H1 (cell line): ENCODE results near the gene FAF2. TPM values are rescaled to one million over a fixed set of nuclear protein-coding genes. Genes with fewer than 3 reads are reported as not detected.

ENCODE experiments used
- CTCF ChIA-PET: fragments of 300-600 bp; sonication (Branson Sonifier 250); formaldehyde crosslinking; loops from one replicate; lab custom pipeline; 2021; ENCODE audit not compliant: partially characterized antibody; lab: Charles Lee
- POLR2A ChIA-PET: fragments of 300-600 bp; sonication (Branson Sonifier 250); formaldehyde crosslinking; loops from one replicate; lab custom pipeline; 2021; ENCODE audit warnings: inconsistent platforms; ENCODE audit not compliant: partially characterized antibody; lab: Charles Lee
- DNase-seq, 2 experiments: peaks; one replicate each; pipeline versions ENCODE4 v3.0.0 to v3.0.0-alpha.2; 2010 to 2022; ENCODE audit warnings: low spot score in 2 of 2, low read depth in 1 of 2, mixed read lengths in 1 of 2
- FAIRE-seq: peaks from 2 replicates; lab custom pipeline; 2011; peaks lifted over from hg19 to GRCh38; lab: Jason Lieb, UNC
- H2AFZ ChIP-seq: 2 replicates; pipeline ENCODE4 v1.8.1; 2012; ENCODE audit warnings: low read length, inconsistent platforms
- H2AK5ac ChIP-seq: 2 replicates; pipeline ENCODE4 v1.6.1; 2013; ENCODE audit warnings: low read depth, low read length
- H2BK120ac ChIP-seq: replicated peaks from 2 replicates; pipeline ENCODE3; 2013; ENCODE audit warnings: low read depth, low read length, inconsistent platforms
- H2BK12ac ChIP-seq: 2 replicates; pipeline ENCODE4 v1.6.1; 2013; ENCODE audit warnings: low read depth, low read length
- H2BK15ac ChIP-seq: 2 replicates; pipeline ENCODE4 v1.6.1; 2013; ENCODE audit warnings: low read length
- H2BK20ac ChIP-seq: 2 replicates; pipeline ENCODE4 v1.6.1; 2013; ENCODE audit warnings: low read length
- H2BK5ac ChIP-seq: 2 replicates; pipeline ENCODE4 v1.6.1; 2013; ENCODE audit warnings: low read depth, low read length
- H3K14ac ChIP-seq: 2 replicates; pipeline ENCODE4 v1.6.1; 2013; ENCODE audit warnings: inconsistent platforms; ENCODE audit not compliant: insufficient read length
- H3K18ac ChIP-seq: 2 replicates; pipeline ENCODE4 v1.6.1; 2013; ENCODE audit warnings: low read length; ENCODE audit errors: extremely low read depth
- H3K23ac ChIP-seq: 2 replicates; pipeline ENCODE4 v1.6.1; 2013; ENCODE audit warnings: inconsistent platforms; ENCODE audit not compliant: insufficient read length
- H3K23me2 ChIP-seq: 2 replicates; pipeline ENCODE4 v1.6.1; 2013; ENCODE audit warnings: low read depth, low read length
- H3K27ac ChIP-seq: 2 replicates; pipeline ENCODE4 v1.6.1; 2011; ENCODE audit warnings: low read depth, low read length, inconsistent platforms
- H3K27me3 ChIP-seq, 4 experiments: replicated peaks in 1 of 4; 1 replicate in 1 of 4; 2 replicates in 3 of 4; pipeline versions ENCODE4 v1.6.1 to v1.8.1; 2011 to 2013; ENCODE audit warnings: low read length in 3 of 4, mild to moderate bottlenecking in 3 of 4, inconsistent platforms in 2 of 4, mixed read lengths in 2 of 4, moderate library complexity in 1 of 4; ENCODE audit not compliant: control insufficient read depth in 3 of 4, insufficient read depth in 3 of 4; ENCODE audit errors: extremely low read depth in 1 of 4
- H3K36me3 ChIP-seq, 4 experiments: 2 replicates each; pipeline versions ENCODE4 v1.6.1 to v1.8.1; 2011 to 2013; ENCODE audit warnings: mild to moderate bottlenecking in 4 of 4, low read length in 3 of 4, moderate library complexity in 2 of 4, control low read depth in 1 of 4, inconsistent platforms in 1 of 4; ENCODE audit not compliant: insufficient read depth in 4 of 4, control insufficient read depth in 2 of 4
- H3K4ac ChIP-seq: replicated peaks from 2 replicates; pipeline ENCODE3; 2013; ENCODE audit warnings: low read length, low read depth, mixed read lengths, inconsistent platforms; ENCODE audit not compliant: insufficient read length
- H3K4me1 ChIP-seq, 4 experiments: replicated peaks in 1 of 4; 1 replicate in 1 of 4; 2 replicates in 3 of 4; pipeline versions ENCODE4 v1.6.1 to v1.8.1; 2011 to 2013; ENCODE audit warnings: low read length in 3 of 4, inconsistent platforms in 2 of 4, mixed read lengths in 1 of 4; ENCODE audit not compliant: insufficient read depth in 4 of 4, control insufficient read depth in 3 of 4
- H3K4me2 ChIP-seq, 2 experiments: 2 replicates each; pipeline versions ENCODE4 v1.6.1 to v1.8.1; 2011 to 2013; ENCODE audit warnings: low read depth in 2 of 2, low read length in 2 of 2, control low read depth in 1 of 2, inconsistent platforms in 1 of 2, mild to moderate bottlenecking in 1 of 2; ENCODE audit not compliant: insufficient read depth in 1 of 2
- H3K4me3 ChIP-seq, 4 experiments: fragments of 200-600, 300-600 bp in 1 of 4; sonication (generic), shearing (Covaris generic), sonication (Bioruptor Twin) in 1 of 4; 2 replicates each; pipeline versions ENCODE4 v1.5.1 to v1.8.1; 2011 to 2016; ENCODE audit warnings: low read length in 4 of 4, low read depth in 3 of 4, control low read depth in 2 of 4, inconsistent platforms in 2 of 4, mild to moderate bottlenecking in 2 of 4, mixed read lengths in 1 of 4, moderate library complexity in 1 of 4; ENCODE audit not compliant: insufficient read depth in 2 of 4; ENCODE audit errors: extremely low read depth in 1 of 4
- H3K56ac ChIP-seq: replicated peaks from 2 replicates; pipeline ENCODE3; 2013; ENCODE audit warnings: low read depth, mild to moderate bottlenecking, mixed read lengths, low read length, inconsistent platforms; ENCODE audit not compliant: insufficient read length
- H3K79me1 ChIP-seq: 2 replicates; pipeline ENCODE4 v1.6.1; 2013; ENCODE audit warnings: low read depth, low read length, control low read depth
- H3K79me2 ChIP-seq, 2 experiments: 2 replicates each; pipeline versions ENCODE4 v1.6.1 to v1.8.1; 2012 to 2013; ENCODE audit warnings: low read length in 2 of 2, mild to moderate bottlenecking in 2 of 2, inconsistent platforms in 1 of 2; ENCODE audit not compliant: insufficient read depth in 2 of 2, control insufficient read depth in 1 of 2
- H3K9ac ChIP-seq, 4 experiments: replicated peaks in 1 of 4; 1 replicate in 1 of 4; 2 replicates in 3 of 4; pipeline versions ENCODE4 v1.6.1 to v1.8.1; 2011 to 2013; ENCODE audit warnings: low read depth in 3 of 4, low read length in 3 of 4, control low read depth in 2 of 4, mild to moderate bottlenecking in 2 of 4, moderate library complexity in 2 of 4, inconsistent platforms in 1 of 4; ENCODE audit errors: extremely low read depth in 1 of 4
- H3K9me3 ChIP-seq, 2 experiments: 2 replicates each; pipeline versions ENCODE4 v1.6.1 to v1.8.1; 2012 to 2013; ENCODE audit warnings: mild to moderate bottlenecking in 2 of 2, moderate library complexity in 2 of 2, control low read depth in 1 of 2, inconsistent platforms in 1 of 2, low read depth in 1 of 2, low read length in 1 of 2, mixed read lengths in 1 of 2; ENCODE audit not compliant: insufficient read depth in 2 of 2
- H4K20me1 ChIP-seq, 2 experiments: replicated peaks in 1 of 2; 2 replicates each; pipeline versions ENCODE3 to v1.8.1; 2011 to 2013; ENCODE audit warnings: inconsistent platforms in 2 of 2, low read length in 2 of 2, mild to moderate bottlenecking in 1 of 2; ENCODE audit not compliant: insufficient read depth in 2 of 2, control insufficient read depth in 1 of 2
- H4K5ac ChIP-seq: 2 replicates; pipeline ENCODE4 v1.6.1; 2013; ENCODE audit warnings: low read length, low read depth, mixed read lengths, inconsistent platforms; ENCODE audit not compliant: insufficient read length
- H4K8ac ChIP-seq: 2 replicates; pipeline ENCODE4 v1.8.0; 2013; ENCODE audit warnings: mild to moderate bottlenecking, moderate library complexity, low read length, inconsistent platforms; ENCODE audit not compliant: insufficient read depth; ENCODE audit errors: extremely low read depth
- H4K91ac ChIP-seq: replicated peaks from 2 replicates; pipeline ENCODE3; 2013; ENCODE audit warnings: low read length, mixed read lengths, inconsistent platforms; ENCODE audit not compliant: insufficient read length
- CBX5 ChIP-seq: fragments of 300-800, 300-1000 bp; sonication (generic); IDR thresholded peaks from 2 replicates; pipeline ENCODE4 v1.7.1; 2016; ENCODE audit warnings: antibody characterized with exemption, low read length, low read depth
- CHD1 ChIP-seq: IDR thresholded peaks from 2 replicates; pipeline ENCODE4 v1.6.1; 2012; ENCODE audit warnings: low read depth, low read length, improper control_type of control experiment
- KDM5A ChIP-seq: fragments of 200-600 bp; IDR thresholded peaks from 2 replicates; pipeline ENCODE4 v1.7.1; 2012; ENCODE audit warnings: mild to moderate bottlenecking, low read length, inconsistent platforms, mixed read lengths
- PHF8 ChIP-seq: fragments of 200-600 bp; sonication (generic); conservative IDR thresholded peaks from 2 replicates; pipeline ENCODE4 v1.7.1; 2012; ENCODE audit warnings: low read depth, mild to moderate bottlenecking, inconsistent platforms, low read length, moderate library complexity
- POLR2A ChIP-seq, 2 experiments: IDR thresholded peaks; 1 replicate in 1 of 2; 2 replicates in 1 of 2; pipeline ENCODE4 v1.6.1; 2011; ENCODE audit warnings: low read depth in 2 of 2, low read length in 2 of 2, mild to moderate bottlenecking in 2 of 2; ENCODE audit errors: control extremely low read depth in 1 of 2
- POLR2AphosphoS5 ChIP-seq: IDR thresholded peaks from 2 replicates; pipeline ENCODE4 v1.6.1; 2011; ENCODE audit warnings: low read depth, low read length
- SRF ChIP-seq: IDR thresholded peaks from 2 replicates; pipeline ENCODE4 v1.6.1; 2011; ENCODE audit warnings: mild to moderate bottlenecking, low read depth, low read length, moderate library complexity
- WGBS, 2 experiments: shearing (Covaris generic) in 1 of 2; methylation state at CpG; one replicate each; pipeline versions ENCODE4 v1.1.6 to v1.1.7; 2013 to 2015; ENCODE audit warnings: low lambda C conversion rate in 2 of 2, mixed read lengths in 2 of 2, inconsistent platforms in 1 of 2, low coverage in 1 of 2, missing lambda C conversion rate in 1 of 2; ENCODE audit not compliant: insufficient replicate concordance in 2 of 2, insufficient coverage in 1 of 2, insufficient read length in 1 of 2; ENCODE audit errors: extremely low coverage in 1 of 2, missing lambda C conversion rate in 1 of 2; 5-methylcytosine and 5-hydroxymethylcytosine counted together
- polyA plus RNA-seq, 7 experiments: library from polyadenylated mRNA; depleted of rRNA in 3 of 7; stranded (reverse) in 5 of 7; unstranded in 2 of 7; fragments of >200 nt in 5 of 7; fragments of 200-250 nt in 2 of 7; gene quantifications; 1 replicate in 5 of 7; 2 replicates in 1 of 7; 4 replicates in 1 of 7; pipeline versions ENCODE4 v1.2.1 to v1.2.3, GENCODE V29; 2011 to 2013; ENCODE audit warnings: missing spikeins in 2 of 7, mixed read lengths in 2 of 7
- total RNA-seq: library from RNA; stranded (reverse); fragmentation: NEBNext Ultra II Directional; extraction: Animal tissue kit (Norgen Biotek cat#: 25700); gene quantifications from 2 replicates; pipeline ENCODE4 v1.2.1, GENCODE V29; 2021
- TF ChIP-seq, protein P1 (sequence below): IDR thresholded peaks from 2 replicates; pipeline ENCODE4 v1.6.1; 2012; ENCODE audit warnings: low read length, inconsistent platforms

The FAF2 gene
- total and polyA plus RNA-seq, 2 of the 8 experiments (the other 6 are each of a cell fraction or from before 2014, with no cell fraction given) = 20.8 to 35.8 TPM

DNA sequence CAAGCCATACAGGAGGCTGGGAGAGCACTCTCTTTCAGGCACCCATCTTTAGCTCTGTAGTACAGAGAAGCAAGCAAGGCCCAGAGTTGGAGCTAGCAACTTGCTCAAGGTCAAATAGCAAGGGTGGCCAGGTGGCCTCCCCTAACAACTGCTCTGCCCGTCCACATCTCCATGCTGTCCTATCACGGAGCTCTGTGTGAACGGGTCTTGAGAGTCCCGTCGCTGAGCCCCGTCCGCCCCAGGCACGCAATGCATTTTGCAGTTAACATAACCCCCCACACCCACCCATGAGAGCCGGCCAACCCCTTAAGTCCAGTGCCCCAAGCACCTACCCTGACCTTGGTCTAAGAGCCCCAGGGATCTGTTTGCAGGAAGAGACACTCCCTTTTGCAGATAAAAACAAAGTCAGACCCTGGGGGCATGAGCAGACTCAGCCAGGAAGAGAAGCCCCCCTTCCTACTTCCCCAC is 87.5 kb downstream of the FAF2 start:
- peak overlapping the region; percentile 98 for H3K27ac ChIP-seq
- H2AFZ ChIP-seq = no peak overlapping the region
- H4K91ac ChIP-seq = peak overlapping the region; percentile 92
- no peak overlapping the region for H2BK15ac ChIP-seq
- peak overlapping the region; percentile 91 for H4K5ac ChIP-seq
- H2AK5ac ChIP-seq = peak overlapping the region; percentile 65
- FAIRE-seq = no peak
- peak overlapping the region; percentile 99 for H4K8ac ChIP-seq
- peaks cover 36 to 56% of the 10 kb centered on the region in 2 experiments for H3K79me2 ChIP-seq
- H2BK120ac ChIP-seq = peak overlapping the region; percentile 4
- peak overlapping the region; percentile 72 for H3K18ac ChIP-seq
- H3K4ac ChIP-seq = peak overlapping the region; percentile 97
- peak overlapping the region; percentile 62; the same call in 1 of the 2 replicates for H2BK12ac ChIP-seq
- peak; percentile 38; the same call in 1 of the 2 replicates for TF ChIP-seq POLR2AphosphoS5
- no peak for TF ChIP-seq CBX5
- no peak for TF ChIP-seq KDM5A
- TF ChIP-seq POLR2A (IDR thresholded peaks at IDR 0.05; ENCODE audit: control extremely low read depth in 1 of 2, low read depth in 2 of 2, low read length in 2 of 2) = peak in 1 of 2 experiments; percentile 46; a peak in 1 of 3 replicates
- no peak for TF ChIP-seq CHD1
- TF ChIP-seq, protein P1, sequence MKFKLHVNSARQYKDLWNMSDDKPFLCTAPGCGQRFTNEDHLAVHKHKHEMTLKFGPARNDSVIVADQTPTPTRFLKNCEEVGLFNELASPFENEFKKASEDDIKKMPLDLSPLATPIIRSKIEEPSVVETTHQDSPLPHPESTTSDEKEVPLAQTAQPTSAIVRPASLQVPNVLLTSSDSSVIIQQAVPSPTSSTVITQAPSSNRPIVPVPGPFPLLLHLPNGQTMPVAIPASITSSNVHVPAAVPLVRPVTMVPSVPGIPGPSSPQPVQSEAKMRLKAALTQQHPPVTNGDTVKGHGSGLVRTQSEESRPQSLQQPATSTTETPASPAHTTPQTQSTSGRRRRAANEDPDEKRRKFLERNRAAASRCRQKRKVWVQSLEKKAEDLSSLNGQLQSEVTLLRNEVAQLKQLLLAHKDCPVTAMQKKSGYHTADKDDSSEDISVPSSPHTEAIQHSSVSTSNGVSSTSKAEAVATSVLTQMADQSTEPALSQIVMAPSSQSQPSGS = no peak
- TF ChIP-seq SRF = no peak
- TF ChIP-seq PHF8 = 0 out of 2 replicates have a peak, but pooled peaks have one; percentile 37
- peak overlapping the region; percentile 85 to 98 for H3K4me2 ChIP-seq
- WGBS, 2 experiments = 1% methylated on average over 9 of the region's 9 CpGs; no CpG with 5 or more reads in 1 of the 2 experiments
- H3K79me1 ChIP-seq = peaks cover 11% of the 10 kb centered on the region
- no peaks in the 10 kb centered on the region for H3K9me3 ChIP-seq
- peaks cover 17 to 33% (median 19%) of the 10 kb centered on the region in 4 experiments for H3K36me3 ChIP-seq
- peak overlapping the region; percentile 83 to 98 (median 93) for H3K4me3 ChIP-seq
- no peaks in the 10 kb centered on the region for H3K27me3 ChIP-seq
- H3K23me2 ChIP-seq = peaks cover 12% of the 10 kb centered on the region
- H3K23ac ChIP-seq = peak overlapping the region; percentile 9
- peak overlapping the region; percentile 50 for H3K14ac ChIP-seq
- H3K56ac ChIP-seq = peak overlapping the region; percentile 88
- no peak overlapping the region for H2BK20ac ChIP-seq
- H3K4me1 ChIP-seq = peaks cover 8 to 20% (median 18%) of the 10 kb centered on the region in 4 experiments
- no peak for DNase-seq
- H3K9ac ChIP-seq = peak overlapping the region; percentile 97 to 99 (median 98)
- H4K20me1 ChIP-seq = peaks cover 30 to 31% of the 10 kb centered on the region in 2 experiments
- CTCF ChIA-PET = interaction anchor here (0.8 to 1.9 kb wide), 7 partner anchors 8 to 87 kb away, joined by 3 to 6 read pairs (median 4); no protein-coding TSS in a partner anchor
- POLR2A ChIA-PET = interaction anchor here (0.5 to 21.1 kb wide), 33 partner anchors 8 to 174 kb away, joined by 3 to 458 read pairs (median 5); partner anchors contain the start of genes CDHR2, CLTB, EIF4E1B and FAF2
- peak overlapping the region; percentile 67 for H2BK5ac ChIP-seq
